Kidney (tissue), 14 donors: ENCODE data around the gene IFIH1. TPM values are rescaled to one million over a fixed set of nuclear protein-coding genes. Genes with fewer than 3 reads are reported as not detected.

Experiments used
- DNase-seq, 5 donors: peaks; one replicate each; pipeline ENCODE4 v3.0.0-alpha.2; 2013 to 2020
- FAIRE-seq: peaks from 2 replicates; lab custom pipeline; 2012; peaks lifted over from hg19 to GRCh38; lab: Jason Lieb, UNC
- H3K27ac ChIP-seq, 2 donors: one replicate each; pipeline ENCODE4 v1.7.0; 2013; ENCODE audit warnings: low read depth in 2 of 2, low read length in 2 of 2, inconsistent platforms in 1 of 2
- H3K27me3 ChIP-seq: one replicate; pipeline ENCODE4 v1.7.1; 2013; ENCODE audit warnings: low read length, inconsistent platforms; ENCODE audit not compliant: control insufficient read depth, insufficient read depth
- H3K36me3 ChIP-seq, 3 donors: one replicate each; pipeline versions ENCODE4 v1.7.0 to v1.7.1; 2013; ENCODE audit warnings: low read length in 3 of 3, control low read depth in 1 of 3, inconsistent platforms in 1 of 3; ENCODE audit not compliant: insufficient read depth in 3 of 3, control insufficient read depth in 2 of 3
- H3K4me1 ChIP-seq, 3 donors: one replicate each; pipeline versions ENCODE4 v1.7.0 to v1.7.1; 2013; ENCODE audit warnings: low read length in 3 of 3, inconsistent platforms in 1 of 3, low read depth in 1 of 3; ENCODE audit not compliant: control insufficient read depth in 2 of 3, insufficient read depth in 2 of 3
- H3K4me3 ChIP-seq, 3 donors: one replicate each; pipeline versions ENCODE4 v1.7.0 to v1.8.1; 2013; ENCODE audit warnings: low read length in 3 of 3, control low read depth in 1 of 3, inconsistent platforms in 1 of 3
- H3K9ac ChIP-seq, 3 donors: one replicate each; pipeline versions ENCODE4 v1.7.0 to v1.7.1; 2013; ENCODE audit warnings: low read length in 3 of 3, control low read depth in 1 of 3, inconsistent platforms in 1 of 3
- H3K9me3 ChIP-seq, 3 donors: one replicate each; pipeline versions ENCODE4 v1.7.0 to v1.7.1; 2013; ENCODE audit warnings: low read length in 3 of 3, control low read depth in 1 of 3, inconsistent platforms in 1 of 3; ENCODE audit not compliant: control insufficient read depth in 2 of 3, insufficient read depth in 1 of 3
- intact Hi-C: fragments of 100-400 bp; cut with DNase I; formaldehyde crosslinking; loops from one replicate; pipeline ENCODE4 v1.11.1; 2022
- polyA plus RNA-seq: library from polyadenylated mRNA; stranded (reverse); fragments of 350-450 nt; fragmentation: Illumina TruSeq; extraction: RNeasy Lipid Tissue Mini Kit (QIAGEN cat#74804); gene quantifications from one replicate; pipeline ENCODE4 v1.2.3, GENCODE V29; 2014; ENCODE audit warnings: low read depth, low replicate concordance; ENCODE audit not compliant: insufficient read depth
- total RNA-seq: library from RNA; stranded (reverse); fragmentation: NEBNext Ultra II Directional; extraction: Animal tissue kit (Norgen Biotek cat#: 25700); gene quantifications from one replicate; pipeline ENCODE4 v1.2.1, GENCODE V29; 2021
- TF ChIP-seq, protein P1 (sequence below): IDR thresholded peaks from 3 replicates; pipeline ENCODE4 v1.5.1; 2012; ENCODE audit warnings: mild to moderate bottlenecking, moderate library complexity, borderline replicate concordance; ENCODE audit not compliant: insufficient read depth; ENCODE audit errors: extremely low read depth
- donor health status: control.
- donor health status: control.
- donor health status: control.
- donor health status: control.
- donor health status: control.
- donor health status: DM: yes; HTN: yes; CAD: no.
- donor health status: Normal renal cell carcinoma (clear cell type).

IFIH1 gene
- total and polyA plus RNA-seq, 2 donors from 2014 or later: 11.3 to 21.6 TPM

DNA sequence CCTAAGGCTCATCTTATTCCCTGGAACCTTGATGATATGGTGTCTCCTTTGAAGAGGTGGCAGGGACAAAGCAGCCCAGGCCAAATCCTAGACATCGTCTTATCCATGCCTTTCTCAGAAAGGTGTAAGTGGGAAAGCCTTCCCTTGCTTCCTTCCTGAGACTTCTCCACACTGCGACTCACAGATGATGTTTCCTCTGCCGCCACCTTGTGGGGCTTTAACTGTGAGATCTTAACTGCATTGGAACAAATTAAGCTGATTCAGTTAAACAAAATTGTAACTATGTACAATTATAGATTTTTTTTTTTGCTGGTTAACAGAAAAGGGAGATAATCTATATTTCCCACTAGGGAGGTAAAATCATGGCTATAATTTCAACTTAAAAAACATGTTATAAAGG, 15.5 kb upstream of the IFIH1 start:
- DNase-seq: peak in 1 of 5 donors; percentile 32
- no peaks in the 10 kb centered on the region for H3K27me3 ChIP-seq

DNA sequence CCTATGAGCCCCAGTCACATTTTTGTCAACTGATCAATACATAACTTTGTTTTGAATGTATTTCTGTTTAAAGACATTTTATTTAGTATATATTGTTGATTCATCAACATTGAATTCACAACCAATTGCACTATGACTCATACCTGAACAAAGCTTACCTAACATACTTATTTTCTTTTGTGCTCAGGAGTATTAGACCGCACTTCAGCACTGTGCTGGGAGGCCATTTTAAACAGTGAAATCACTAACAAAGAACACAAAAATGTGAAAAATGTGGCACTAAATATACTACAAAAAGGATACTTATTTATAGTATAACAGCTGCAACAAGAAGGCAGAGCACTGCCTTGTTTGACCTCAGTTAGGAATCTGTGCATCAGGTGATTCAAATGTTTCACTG, 12.4 kb upstream of the IFIH1 start:
- no peak overlapping the region for H3K27ac ChIP-seq
- DNase-seq (no peak), FAIRE-seq (no peak)
- H3K9ac ChIP-seq: no peak overlapping the region
- no peaks in the 10 kb centered on the region for H3K9me3 ChIP-seq
- no peaks in the 10 kb centered on the region for H3K36me3 ChIP-seq
- intact Hi-C loops: no loop called here
- H3K4me3 ChIP-seq: no peak overlapping the region
- H3K27me3 ChIP-seq: no peaks in the 10 kb centered on the region
- TF ChIP-seq, protein P1, sequence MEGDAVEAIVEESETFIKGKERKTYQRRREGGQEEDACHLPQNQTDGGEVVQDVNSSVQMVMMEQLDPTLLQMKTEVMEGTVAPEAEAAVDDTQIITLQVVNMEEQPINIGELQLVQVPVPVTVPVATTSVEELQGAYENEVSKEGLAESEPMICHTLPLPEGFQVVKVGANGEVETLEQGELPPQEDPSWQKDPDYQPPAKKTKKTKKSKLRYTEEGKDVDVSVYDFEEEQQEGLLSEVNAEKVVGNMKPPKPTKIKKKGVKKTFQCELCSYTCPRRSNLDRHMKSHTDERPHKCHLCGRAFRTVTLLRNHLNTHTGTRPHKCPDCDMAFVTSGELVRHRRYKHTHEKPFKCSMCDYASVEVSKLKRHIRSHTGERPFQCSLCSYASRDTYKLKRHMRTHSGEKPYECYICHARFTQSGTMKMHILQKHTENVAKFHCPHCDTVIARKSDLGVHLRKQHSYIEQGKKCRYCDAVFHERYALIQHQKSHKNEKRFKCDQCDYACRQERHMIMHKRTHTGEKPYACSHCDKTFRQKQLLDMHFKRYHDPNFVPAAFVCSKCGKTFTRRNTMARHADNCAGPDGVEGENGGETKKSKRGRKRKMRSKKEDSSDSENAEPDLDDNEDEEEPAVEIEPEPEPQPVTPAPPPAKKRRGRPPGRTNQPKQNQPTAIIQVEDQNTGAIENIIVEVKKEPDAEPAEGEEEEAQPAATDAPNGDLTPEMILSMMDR: no peak
- no peaks in the 10 kb centered on the region for H3K4me1 ChIP-seq

More for the DNA sequence above, 15.5 kb upstream of the IFIH1 start:
- FAIRE-seq: no peak
- no peak overlapping the region for H3K9ac ChIP-seq
- no peaks in the 10 kb centered on the region for H3K9me3 ChIP-seq
- no peak overlapping the region for H3K4me3 ChIP-seq
- no peak overlapping the region for H3K27ac ChIP-seq
- no peaks in the 10 kb centered on the region for H3K4me1 ChIP-seq
- TF ChIP-seq, protein P1: peak; percentile 52
- intact Hi-C loops: no loop called here
- no peaks in the 10 kb centered on the region for H3K36me3 ChIP-seq

DNA sequence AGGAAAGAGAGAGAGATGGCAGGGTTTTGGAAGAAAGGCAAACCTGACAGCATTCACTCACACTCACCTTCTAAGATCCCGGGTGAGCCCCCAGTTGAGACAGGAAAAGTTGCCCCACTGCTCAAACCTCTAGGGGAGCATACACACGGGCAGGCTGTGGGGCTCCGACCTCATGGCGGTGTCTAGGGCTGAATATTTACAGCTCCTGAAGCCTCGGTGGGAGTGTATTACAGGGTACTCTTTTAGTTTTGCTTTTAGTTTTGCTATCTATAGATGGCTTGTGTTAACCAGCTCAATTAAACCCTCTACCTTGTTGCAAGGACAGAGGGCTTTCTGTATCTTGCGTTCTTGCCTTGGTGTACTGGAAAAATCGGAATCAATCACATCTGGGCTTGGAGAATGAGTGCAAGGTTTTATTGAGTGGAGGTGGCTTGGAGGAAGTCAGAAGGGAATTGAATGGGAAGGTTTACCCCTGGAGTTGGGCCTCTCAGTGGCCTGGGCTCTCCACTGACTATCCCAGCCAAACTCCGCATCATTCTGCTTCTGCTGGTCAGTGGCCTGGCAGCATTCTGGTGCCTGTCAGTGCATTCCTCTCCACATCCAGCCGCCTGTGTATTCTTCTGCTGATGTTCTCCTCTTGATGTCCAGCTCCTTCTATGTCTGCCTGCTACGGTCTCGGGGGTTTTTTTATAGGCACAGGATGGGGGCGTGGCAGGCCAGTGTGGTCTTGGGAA, 10.1 kb upstream of the IFIH1 start:
- Histone ChIP-seq H3K4me1 (no peaks in the 10 kb centered on the region), H3K27ac (no peak overlapping the region), H3K9me3 (no peaks in the 10 kb centered on the region), H3K4me3 (no peak overlapping the region), H3K9ac (no peak overlapping the region), H3K36me3 (no peaks in the 10 kb centered on the region), H3K27me3 (no peaks in the 10 kb centered on the region)
- DNase-seq (no peak), FAIRE-seq (no peak)
- intact Hi-C loops: no loop called here
- TF ChIP-seq, protein P1: no peak
